GM12878 (cell line): ENCODE data around the gene COL15A1. TPM values are rescaled to one million over a fixed set of nuclear protein-coding genes. Genes with fewer than 3 reads are reported as not detected.

Experiments
- ATAC-seq: fragments of 200-7000 bp; cut with Tn5 transposase; 3 replicates; pipeline ENCODE4 v1.9.1; 2020; ENCODE audit warnings: mild to moderate bottlenecking, moderate library complexity
- BruUV-seq: library from RNA; stranded (reverse); fragments of 400-500 nt; replicated peaks from 2 replicates; lab custom pipeline; 2021; lab: Mats Ljungman, UMichigan
- CTCF ChIA-PET: fragments of 300-600 bp; sonication (Branson Sonifier 250); formaldehyde crosslinking; extraction: SDS; loops from one replicate; lab custom pipeline; 2021; ENCODE audit warnings: inconsistent platforms; lab: Yijun Ruan, JAX
- POLR2A ChIA-PET: fragments of 350-600 bp; formaldehyde crosslinking; extraction: SDS; loops from one replicate; lab custom pipeline; 2021; ENCODE audit warnings: inconsistent platforms; lab: Charles Lee
- RAD21 ChIA-PET: fragments of 300-600 bp; sonication (Branson Sonifier 250); formaldehyde crosslinking; loops from one replicate; lab custom pipeline; 2023; ENCODE audit warnings: antibody characterized with exemption; ENCODE audit not compliant: unreplicated experiment; lab: Charles Lee
- SMC1A ChIA-PET: fragments of 300-600 bp; sonication (Branson Sonifier 250); formaldehyde crosslinking; loops from one replicate; lab custom pipeline; 2023; ENCODE audit not compliant: unreplicated experiment, uncharacterized antibody; lab: Charles Lee
- DNase-seq: peaks from one replicate; pipeline ENCODE4 v3.0.0-alpha.2; 2011; ENCODE audit warnings: low read depth, low spot score
- FAIRE-seq: peaks from 3 replicates; lab custom pipeline; 2011; peaks lifted over from hg19 to GRCh38; lab: Jason Lieb, UNC
- H2AFZ ChIP-seq: 2 replicates; pipeline ENCODE4 v1.6.0; 2011; ENCODE audit warnings: low read depth, low read length, control low read depth; ENCODE audit not compliant: control insufficient read depth
- H3K27ac ChIP-seq: 2 replicates; pipeline ENCODE4 v1.5.1; 2011; ENCODE audit warnings: control low read depth; ENCODE audit not compliant: control insufficient read depth, insufficient read depth
- H3K27me3 ChIP-seq, 2 experiments: replicated peaks in 1 of 2; 2 replicates each; pipeline versions ENCODE4 v1.6.0 to v1.6.1; 2011; ENCODE audit warnings: low read length in 1 of 2; ENCODE audit not compliant: control insufficient read depth in 2 of 2, insufficient read depth in 2 of 2
- H3K36me3 ChIP-seq, 2 experiments: 2 replicates each; pipeline ENCODE4 v1.5.1; 2011; ENCODE audit warnings: low read length in 1 of 2; ENCODE audit not compliant: control insufficient read depth in 2 of 2, insufficient read depth in 2 of 2
- H3K4me1 ChIP-seq: 2 replicates; pipeline ENCODE4 v1.6.1; 2011; ENCODE audit warnings: mild to moderate bottlenecking, low read length, moderate library complexity, mixed read lengths; ENCODE audit not compliant: control insufficient read depth, insufficient read depth
- H3K4me2 ChIP-seq: 2 replicates; pipeline ENCODE4 v1.6.0; 2011; ENCODE audit warnings: control low read depth; ENCODE audit not compliant: control insufficient read depth, insufficient read depth
- H3K4me3 ChIP-seq: fragments of 200-600 bp; sonication (generic); 2 replicates; pipeline ENCODE4 v1.5.1; 2016
- H3K79me2 ChIP-seq: 2 replicates; pipeline ENCODE4 v1.6.0; 2011; ENCODE audit warnings: low read length; ENCODE audit not compliant: control insufficient read depth, insufficient read depth
- H3K9ac ChIP-seq: 2 replicates; pipeline ENCODE4 v1.8.0; 2011; ENCODE audit warnings: low read length, control low read depth, mixed read lengths; ENCODE audit not compliant: control insufficient read depth, insufficient read depth
- H3K9me3 ChIP-seq: replicated peaks from 3 replicates; pipeline ENCODE4 v1.5.1; 2011; ENCODE audit warnings: mild to moderate bottlenecking, low read length; ENCODE audit not compliant: control insufficient read depth, insufficient read depth
- H4K20me1 ChIP-seq: 2 replicates; pipeline ENCODE4 v1.6.0; 2011; ENCODE audit not compliant: control insufficient read depth, insufficient read depth
- EGR1 ChIP-seq, 2 experiments: IDR thresholded peaks; 1 replicate in 1 of 2; 2 replicates in 1 of 2; pipeline ENCODE4 v1.6.1; 2011 to 2012; ENCODE audit warnings: low read depth in 2 of 2, low read length in 2 of 2, borderline replicate concordance in 1 of 2, mild to moderate bottlenecking in 1 of 2, moderate library complexity in 1 of 2
- FOXM1 ChIP-seq: IDR thresholded peaks from 2 replicates; pipeline ENCODE4 v1.6.1; 2012; ENCODE audit warnings: low read depth, mild to moderate bottlenecking, inconsistent platforms, low read length, moderate library complexity
- MEF2A ChIP-seq: IDR thresholded peaks from 2 replicates; pipeline ENCODE4 v1.6.1; 2011; ENCODE audit warnings: low read depth, mild to moderate bottlenecking, low read length, moderate library complexity; ENCODE audit not compliant: insufficient read depth
- MXI1 ChIP-seq: fragments of 150-350 bp; IDR thresholded peaks from 2 replicates; pipeline ENCODE4 v1.6.1; 2011; ENCODE audit warnings: low read depth, mild to moderate bottlenecking, inconsistent platforms, low read length, improper control_type of control experiment
- NFYA ChIP-seq: IDR thresholded peaks from 2 replicates; pipeline ENCODE4 v1.6.1; 2011; ENCODE audit warnings: low read depth, mild to moderate bottlenecking, low read length, improper control_type of control experiment, borderline replicate concordance
- PAX5 ChIP-seq: IDR thresholded peaks from 2 replicates; pipeline ENCODE4 v1.6.1; 2011; ENCODE audit warnings: low read depth, low read length, borderline replicate concordance
- RAD51 ChIP-seq: fragments of 450-650 bp; IDR thresholded peaks from 2 replicates; pipeline ENCODE4 v1.6.1; 2016; ENCODE audit warnings: moderate library complexity, mild to moderate bottlenecking, inconsistent platforms
- SREBF1 ChIP-seq: IDR thresholded peaks from 2 replicates; pipeline ENCODE4 v1.6.1; 2012; ENCODE audit warnings: mild to moderate bottlenecking, low read length
- WRNIP1 ChIP-seq: IDR thresholded peaks from 2 replicates; pipeline ENCODE4 v1.6.1; 2011; ENCODE audit warnings: low read depth, low read length, improper control_type of control experiment, borderline replicate concordance
- WGBS: methylation state at CpG from one replicate; pipeline ENCODE4 v1.1.6; 2016; ENCODE audit warnings: low lambda C conversion rate; ENCODE audit not compliant: insufficient replicate concordance, insufficient coverage; ENCODE audit errors: missing lambda C conversion rate; 5-methylcytosine and 5-hydroxymethylcytosine counted together
- in situ Hi-C: fragments of 300-500 bp; cut with MboI; formaldehyde crosslinking; loops from 9 replicates; pipeline ENCODE4 v1.14.3; 2018; ENCODE audit warnings: mixed read lengths
- intact Hi-C: fragments of 100-400 bp; cut with micrococcal nuclease; formaldehyde crosslinking; loops from one replicate; pipeline ENCODE4 v1.14.2; 2022; ENCODE audit not compliant: unreplicated experiment
- polyA plus RNA-seq, 11 experiments: library from polyadenylated mRNA; depleted of rRNA in 4 of 11; unstranded in 6 of 11; stranded (reverse) in 5 of 11; fragments of >200 nt; fragmentation: Nextera tagmentation in 4 of 11; fragmentation: Illumina TruSeq in 1 of 11; extraction: Ambion mirVana in 4 of 11; extraction: Trizol in 1 of 11; gene quantifications; 1 replicate in 1 of 11; 2 replicates in 10 of 11; pipeline versions ENCODE4 v1.2.1 to v1.2.3, GENCODE V29; 2011 to 2016; ENCODE audit warnings: inconsistent platforms in 2 of 11, missing spikeins in 2 of 11, low read depth in 1 of 11
- total RNA-seq, 4 experiments: library from RNA; depleted of rRNA in 3 of 4; stranded (reverse); fragments of >200 nt in 3 of 4; fragmentation: Illumina TruSeq in 1 of 4; extraction: Trizol in 1 of 4; gene quantifications; 2 replicates each; pipeline versions ENCODE4 v1.2.1 to v1.2.3, GENCODE V29; 2013 to 2021
- TF ChIP-seq, protein P1 (sequence below): fragments of 450-650 bp; IDR thresholded peaks from 2 replicates; pipeline ENCODE4 v1.6.1; 2018; ENCODE audit warnings: mild to moderate bottlenecking, low read depth, moderate library complexity; ENCODE audit not compliant: partially characterized antibody
- TF ChIP-seq, protein P2 (sequence below): fragments of 450-650 bp; IDR thresholded peaks from 2 replicates; pipeline ENCODE4 v1.6.1; 2017; ENCODE audit warnings: mild to moderate bottlenecking
- TF ChIP-seq, protein P3 (sequence below): fragments of 150-350 bp; IDR thresholded peaks from 2 replicates; pipeline ENCODE4 v1.6.1; 2016; ENCODE audit warnings: low read depth, low read length

The COL15A1 gene
- total and polyA plus RNA-seq, 10 of the 15 experiments (the other 5 are each of a cell fraction or from before 2014, with no cell fraction given) = 0.01 to 0.28 (median 0.06) TPM; not detected in 2

DNA sequence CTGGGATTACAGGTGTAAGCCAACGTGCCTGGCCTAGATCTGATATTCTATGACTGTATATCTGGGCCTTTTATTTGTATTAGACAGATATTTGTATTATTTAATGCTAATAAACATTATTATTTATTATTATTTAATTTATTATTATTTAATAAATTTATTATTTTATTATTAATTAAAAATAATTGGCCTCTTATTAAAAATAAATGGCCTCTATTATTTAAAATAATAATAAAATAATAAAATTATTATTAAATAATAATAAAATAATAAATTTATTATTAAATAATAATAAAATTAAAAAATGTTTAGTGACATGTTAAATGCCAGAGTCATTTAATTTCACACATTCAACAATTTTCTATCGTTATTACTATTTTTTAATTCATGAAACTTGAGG lies 9.8 kb upstream of the COL15A1 start:
- ChIA-PET RAD21 (no interaction called here), POLR2A (no interaction called here), SMC1A (no interaction called here), CTCF (no interaction called here)
- H3K4me3 ChIP-seq = no peak overlapping the region
- no peaks in the 10 kb centered on the region for H3K36me3 ChIP-seq
- H3K27me3 ChIP-seq = no peaks in the 10 kb centered on the region; a peak in 2 of 4 replicates
- no peaks in the 10 kb centered on the region for H3K79me2 ChIP-seq
- H3K27ac ChIP-seq = no peak overlapping the region
- H3K9me3 ChIP-seq = no peaks in the 10 kb centered on the region
- no peaks in the 10 kb centered on the region for H3K4me1 ChIP-seq
- no peak overlapping the region for H3K9ac ChIP-seq
- H3K4me2 ChIP-seq = no peak overlapping the region
- TF ChIP-seq FOXM1 (no peak), MXI1 (no peak), RAD51 (no peak), PAX5 (no peak), EGR1 (IDR thresholded peaks at IDR 0.05; ENCODE audit: borderline replicate concordance in 1 of 2, low read depth in 2 of 2, low read length in 2 of 2) (no peak), WRNIP1 (no peak), MEF2A (no peak), SREBF1 (no peak), NFYA (no peak)
- TF ChIP-seq, protein P1, sequence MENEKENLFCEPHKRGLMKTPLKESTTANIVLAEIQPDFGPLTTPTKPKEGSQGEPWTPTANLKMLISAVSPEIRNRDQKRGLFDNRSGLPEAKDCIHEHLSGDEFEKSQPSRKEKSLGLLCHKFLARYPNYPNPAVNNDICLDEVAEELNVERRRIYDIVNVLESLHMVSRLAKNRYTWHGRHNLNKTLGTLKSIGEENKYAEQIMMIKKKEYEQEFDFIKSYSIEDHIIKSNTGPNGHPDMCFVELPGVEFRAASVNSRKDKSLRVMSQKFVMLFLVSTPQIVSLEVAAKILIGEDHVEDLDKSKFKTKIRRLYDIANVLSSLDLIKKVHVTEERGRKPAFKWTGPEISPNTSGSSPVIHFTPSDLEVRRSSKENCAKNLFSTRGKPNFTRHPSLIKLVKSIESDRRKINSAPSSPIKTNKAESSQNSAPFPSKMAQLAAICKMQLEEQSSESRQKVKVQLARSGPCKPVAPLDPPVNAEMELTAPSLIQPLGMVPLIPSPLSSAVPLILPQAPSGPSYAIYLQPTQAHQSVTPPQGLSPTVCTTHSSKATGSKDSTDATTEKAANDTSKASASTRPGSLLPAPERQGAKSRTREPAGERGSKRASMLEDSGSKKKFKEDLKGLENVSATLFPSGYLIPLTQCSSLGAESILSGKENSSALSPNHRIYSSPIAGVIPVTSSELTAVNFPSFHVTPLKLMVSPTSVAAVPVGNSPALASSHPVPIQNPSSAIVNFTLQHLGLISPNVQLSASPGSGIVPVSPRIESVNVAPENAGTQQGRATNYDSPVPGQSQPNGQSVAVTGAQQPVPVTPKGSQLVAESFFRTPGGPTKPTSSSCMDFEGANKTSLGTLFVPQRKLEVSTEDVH = no peak
- TF ChIP-seq, protein P2, sequence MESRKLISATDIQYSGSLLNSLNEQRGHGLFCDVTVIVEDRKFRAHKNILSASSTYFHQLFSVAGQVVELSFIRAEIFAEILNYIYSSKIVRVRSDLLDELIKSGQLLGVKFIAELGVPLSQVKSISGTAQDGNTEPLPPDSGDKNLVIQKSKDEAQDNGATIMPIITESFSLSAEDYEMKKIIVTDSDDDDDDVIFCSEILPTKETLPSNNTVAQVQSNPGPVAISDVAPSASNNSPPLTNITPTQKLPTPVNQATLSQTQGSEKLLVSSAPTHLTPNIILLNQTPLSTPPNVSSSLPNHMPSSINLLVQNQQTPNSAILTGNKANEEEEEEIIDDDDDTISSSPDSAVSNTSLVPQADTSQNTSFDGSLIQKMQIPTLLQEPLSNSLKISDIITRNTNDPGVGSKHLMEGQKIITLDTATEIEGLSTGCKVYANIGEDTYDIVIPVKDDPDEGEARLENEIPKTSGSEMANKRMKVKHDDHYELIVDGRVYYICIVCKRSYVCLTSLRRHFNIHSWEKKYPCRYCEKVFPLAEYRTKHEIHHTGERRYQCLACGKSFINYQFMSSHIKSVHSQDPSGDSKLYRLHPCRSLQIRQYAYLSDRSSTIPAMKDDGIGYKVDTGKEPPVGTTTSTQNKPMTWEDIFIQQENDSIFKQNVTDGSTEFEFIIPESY = no peak
- TF ChIP-seq, protein P3, sequence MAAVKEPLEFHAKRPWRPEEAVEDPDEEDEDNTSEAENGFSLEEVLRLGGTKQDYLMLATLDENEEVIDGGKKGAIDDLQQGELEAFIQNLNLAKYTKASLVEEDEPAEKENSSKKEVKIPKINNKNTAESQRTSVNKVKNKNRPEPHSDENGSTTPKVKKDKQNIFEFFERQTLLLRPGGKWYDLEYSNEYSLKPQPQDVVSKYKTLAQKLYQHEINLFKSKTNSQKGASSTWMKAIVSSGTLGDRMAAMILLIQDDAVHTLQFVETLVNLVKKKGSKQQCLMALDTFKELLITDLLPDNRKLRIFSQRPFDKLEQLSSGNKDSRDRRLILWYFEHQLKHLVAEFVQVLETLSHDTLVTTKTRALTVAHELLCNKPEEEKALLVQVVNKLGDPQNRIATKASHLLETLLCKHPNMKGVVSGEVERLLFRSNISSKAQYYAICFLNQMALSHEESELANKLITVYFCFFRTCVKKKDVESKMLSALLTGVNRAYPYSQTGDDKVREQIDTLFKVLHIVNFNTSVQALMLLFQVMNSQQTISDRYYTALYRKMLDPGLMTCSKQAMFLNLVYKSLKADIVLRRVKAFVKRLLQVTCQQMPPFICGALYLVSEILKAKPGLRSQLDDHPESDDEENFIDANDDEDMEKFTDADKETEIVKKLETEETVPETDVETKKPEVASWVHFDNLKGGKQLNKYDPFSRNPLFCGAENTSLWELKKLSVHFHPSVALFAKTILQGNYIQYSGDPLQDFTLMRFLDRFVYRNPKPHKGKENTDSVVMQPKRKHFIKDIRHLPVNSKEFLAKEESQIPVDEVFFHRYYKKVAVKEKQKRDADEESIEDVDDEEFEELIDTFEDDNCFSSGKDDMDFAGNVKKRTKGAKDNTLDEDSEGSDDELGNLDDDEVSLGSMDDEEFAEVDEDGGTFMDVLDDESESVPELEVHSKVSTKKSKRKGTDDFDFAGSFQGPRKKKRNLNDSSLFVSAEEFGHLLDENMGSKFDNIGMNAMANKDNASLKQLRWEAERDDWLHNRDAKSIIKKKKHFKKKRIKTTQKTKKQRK = no peak
- intact Hi-C loops (no loop called here), in situ Hi-C loops (no loop called here)
- no TSS peak for BruUV-seq
- ATAC-seq (no peak), DNase-seq (no peak), FAIRE-seq (no peak)
- H2AFZ ChIP-seq = no peak overlapping the region
- no peaks in the 10 kb centered on the region for H4K20me1 ChIP-seq
- WGBS = 2% methylated on average over 2 of the region's 2 CpGs
